HCT116 (cell line): ENCODE results near the gene LRRTM2. TPM values are rescaled to one million over a fixed set of nuclear protein-coding genes. Genes with fewer than 3 reads are reported as not detected.

Experiments used
- ATAC-seq: fragments of 200-7000 bp; cut with Tn5 transposase; 2 replicates; pipeline ENCODE4 v1.9.1; 2020; ENCODE audit warnings: mild to moderate bottlenecking, moderate library complexity
- BruUV-seq: library from RNA; stranded (reverse); fragments of 400-500 nt; replicated peaks from 2 replicates; lab custom pipeline; 2021; lab: Mats Ljungman, UMichigan
- CTCF ChIA-PET: fragments of 300-600 bp; sonication (Branson Sonifier 250); formaldehyde crosslinking; loops from one replicate; lab custom pipeline; 2021; ENCODE audit warnings: antibody characterized with exemption; lab: Charles Lee
- POLR2A ChIA-PET: fragments of 300-600, 350-600 bp; sonication (Branson Sonifier 250); formaldehyde crosslinking; loops from one replicate; lab custom pipeline; 2021; ENCODE audit warnings: antibody characterized with exemption; lab: Charles Lee
- RAD21 ChIA-PET, 2 experiments: fragments of 300-600 bp; sonication (Branson Sonifier 250); formaldehyde crosslinking; loops; one replicate each; lab custom pipeline; 2023; ENCODE audit warnings: low total read pairs in 2 of 2; ENCODE audit not compliant: uncharacterized antibody in 2 of 2, unreplicated experiment in 2 of 2, low non-redundant PET in 1 of 2; lab: Charles Lee
- DNase-seq: peaks from one replicate; pipeline ENCODE4 v3.0.0-alpha.2; 2010; ENCODE audit warnings: low read depth, low spot score
- H2AFZ ChIP-seq: fragments of 200-600 bp; shearing (Covaris generic), sonication (generic); 2 replicates; pipeline ENCODE4 v1.6.1; 2017; ENCODE audit warnings: low read depth, mixed run types, mixed read lengths, antibody characterized with exemption, low read length; ENCODE audit not compliant: poor library complexity, severe bottlenecking
- H3K27ac ChIP-seq: 2 replicates; pipeline ENCODE4 v1.5.1; 2012; ENCODE audit warnings: low read depth, low read length
- H3K27me3 ChIP-seq: fragments of 200-600 bp; sonication (generic); 2 replicates; pipeline ENCODE4 v1.6.1; 2016; ENCODE audit warnings: mixed run types, low read length, mixed read lengths; ENCODE audit not compliant: insufficient read depth
- H3K36me3 ChIP-seq, 2 experiments: fragments of 200-500 bp in 1 of 2; fragments of 200-600 bp in 1 of 2; sonication (Bioruptor generic) in 1 of 2; sonication (generic) in 1 of 2; 2 replicates each; pipeline versions ENCODE4 v1.5.1 to v1.6.1; 2014 to 2016; ENCODE audit warnings: low read length in 2 of 2, inconsistent platforms in 1 of 2, mixed read lengths in 1 of 2, mixed run types in 1 of 2; ENCODE audit not compliant: insufficient read depth in 2 of 2, control insufficient read depth in 1 of 2
- H3K4me1 ChIP-seq, 2 experiments: fragments of 200-600 bp in 1 of 2; sonication (generic) in 1 of 2; 2 replicates each; pipeline versions ENCODE4 v1.5.1 to v1.6.1; 2012 to 2017; ENCODE audit warnings: low read length in 2 of 2, inconsistent platforms in 1 of 2, mild to moderate bottlenecking in 1 of 2, mixed read lengths in 1 of 2, mixed run types in 1 of 2, moderate library complexity in 1 of 2; ENCODE audit not compliant: insufficient read depth in 2 of 2, control insufficient read depth in 1 of 2
- H3K4me2 ChIP-seq: fragments of 200-600 bp; sonication (generic); 2 replicates; pipeline ENCODE4 v1.6.1; 2017; ENCODE audit warnings: mixed run types, low read length, mixed read lengths
- H3K4me3 ChIP-seq, 2 experiments: fragments of 200-600 bp in 1 of 2; sonication (generic) in 1 of 2; replicated peaks in 1 of 2; 2 replicates each; pipeline ENCODE4 v1.5.1; 2011 to 2016; ENCODE audit warnings: low read length in 2 of 2, control low read depth in 1 of 2, low read depth in 1 of 2, mild to moderate bottlenecking in 1 of 2, mixed read lengths in 1 of 2, mixed run types in 1 of 2
- H3K79me2 ChIP-seq: fragments of 200-600 bp; sonication (generic); 2 replicates; pipeline ENCODE4 v1.6.1; 2017; ENCODE audit warnings: mild to moderate bottlenecking, mixed run types, low read length, moderate library complexity, mixed read lengths; ENCODE audit not compliant: insufficient read depth
- H3K9ac ChIP-seq: fragments of 200-600 bp; sonication (generic); 2 replicates; pipeline ENCODE4 v1.6.1; 2016; ENCODE audit warnings: low read length, mixed read lengths
- H3K9me2 ChIP-seq: fragments of 200-600 bp; sonication (generic), shearing (Covaris generic); 2 replicates; pipeline ENCODE4 v1.6.1; 2017; ENCODE audit warnings: mixed run types, mild to moderate bottlenecking, moderate library complexity; ENCODE audit not compliant: insufficient read depth
- H3K9me3 ChIP-seq, 2 experiments: fragments of 200-500 bp in 1 of 2; fragments of 200-600 bp in 1 of 2; sonication (Bioruptor generic) in 1 of 2; sonication (generic) in 1 of 2; 2 replicates each; pipeline ENCODE4 v1.6.1; 2014 to 2017; ENCODE audit warnings: low read length in 2 of 2, mixed read lengths in 2 of 2, inconsistent platforms in 1 of 2, low read depth in 1 of 2, mild to moderate bottlenecking in 1 of 2, mixed run types in 1 of 2, moderate library complexity in 1 of 2; ENCODE audit not compliant: control insufficient read depth in 1 of 2, insufficient read depth in 1 of 2
- H4K20me1 ChIP-seq: fragments of 200-600 bp; sonication (generic), shearing (Covaris generic); 2 replicates; pipeline ENCODE4 v1.6.1; 2017; ENCODE audit warnings: mixed run types, mild to moderate bottlenecking, moderate library complexity; ENCODE audit not compliant: insufficient read depth
- CBX3 ChIP-seq: IDR thresholded peaks from 2 replicates; pipeline ENCODE4 v1.6.1; 2012; ENCODE audit warnings: low read depth
- CEBPB ChIP-seq: IDR thresholded peaks from 2 replicates; pipeline ENCODE4 v1.6.1; 2012; ENCODE audit warnings: low read depth
- EZH2 ChIP-seq: fragments of 200-600 bp; sonication (generic); IDR thresholded peaks from 2 replicates; pipeline ENCODE4 v1.6.1; 2017; ENCODE audit warnings: antibody characterized with exemption, mixed run types
- EZH2phosphoT487 ChIP-seq: fragments of 200-600 bp; IDR thresholded peaks from 2 replicates; pipeline ENCODE4 v1.6.1; 2018; ENCODE audit warnings: antibody characterized with exemption, borderline replicate concordance
- JUND ChIP-seq: IDR thresholded peaks from 2 replicates; pipeline ENCODE4 v1.6.1; 2012
- POLR2A ChIP-seq: IDR thresholded peaks from 2 replicates; pipeline ENCODE4 v1.7.0; 2011; ENCODE audit warnings: borderline replicate concordance; ENCODE audit not compliant: insufficient read depth, insufficient read length; ENCODE audit errors: extremely low read depth
- POLR2AphosphoS5 ChIP-seq: IDR thresholded peaks from 2 replicates; pipeline ENCODE4 v1.6.1; 2011; ENCODE audit warnings: mild to moderate bottlenecking, low read depth, low read length, moderate library complexity
- RAD21 ChIP-seq: IDR thresholded peaks from 2 replicates; pipeline ENCODE4 v1.6.1; 2012; ENCODE audit warnings: low read depth, mild to moderate bottlenecking
- SIN3A ChIP-seq: IDR thresholded peaks from 2 replicates; pipeline ENCODE4 v1.6.1; 2012; ENCODE audit warnings: low read depth
- SP1 ChIP-seq: IDR thresholded peaks from 2 replicates; pipeline ENCODE4 v1.6.1; 2012; ENCODE audit warnings: low read depth
- SRF ChIP-seq: IDR thresholded peaks from 2 replicates; pipeline ENCODE4 v1.6.1; 2012; ENCODE audit warnings: low read depth
- TCF7L2 ChIP-seq: IDR thresholded peaks from 2 replicates; pipeline ENCODE4 v1.7.0; 2011; ENCODE audit warnings: borderline replicate concordance, inconsistent platforms; ENCODE audit not compliant: insufficient read depth, insufficient read length; ENCODE audit errors: extremely low read depth
- ZFX ChIP-seq: fragments of 450-650 bp; IDR thresholded peaks from 2 replicates; pipeline ENCODE4 v1.6.1; 2017
- ZNF274 ChIP-seq: fragments of 200-500 bp; sonication (Bioruptor generic); IDR thresholded peaks from 2 replicates; pipeline ENCODE4 v1.6.1; 2014; ENCODE audit warnings: mild to moderate bottlenecking, low read depth, low read length, inconsistent platforms
- intact Hi-C: fragments of 100-400 bp; cut with micrococcal nuclease; formaldehyde crosslinking; loops from 2 replicates; pipeline ENCODE4 v1.10.0; 2022
- total RNA-seq: library from RNA; stranded (reverse); gene quantifications from one replicate; pipeline ENCODE4 v1.2.1, GENCODE V29; 2021; ENCODE audit not compliant: unreplicated experiment
- TF ChIP-seq, protein P1 (sequence below): IDR thresholded peaks from 2 replicates; pipeline ENCODE4 v1.6.1; 2012; ENCODE audit warnings: low read depth
- TF ChIP-seq, protein P2 (sequence below): IDR thresholded peaks from 2 replicates; pipeline ENCODE4 v1.6.1; 2012

Gene LRRTM2
- total RNA-seq, 1 experiment from 2014 or later = not detected

DNA sequence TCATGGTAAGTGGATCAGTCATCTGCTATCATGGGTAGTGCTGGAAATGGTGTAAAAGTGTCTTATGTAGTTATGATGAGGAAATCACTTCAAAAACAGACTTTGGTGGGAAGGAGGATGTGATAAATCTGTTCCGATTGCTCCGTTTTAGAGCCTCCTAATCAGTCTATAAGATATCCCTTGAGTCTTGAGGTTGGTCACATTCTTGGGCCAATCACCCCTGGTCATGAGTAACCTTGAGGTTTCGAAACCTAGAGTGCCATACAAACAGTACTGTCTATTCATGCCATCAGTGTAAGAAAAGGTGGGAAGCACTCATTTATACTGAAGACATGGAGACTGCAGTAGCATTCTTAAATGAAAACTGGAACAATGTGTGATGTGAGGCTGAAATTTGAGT is 45.8 kb downstream of the LRRTM2 start:
- Histone ChIP-seq H3K27me3 (no peaks in the 10 kb centered on the region), H3K9me2 (no peaks in the 10 kb centered on the region), H3K4me3 (no peak overlapping the region), H3K4me1 (no peaks in the 10 kb centered on the region), H3K9me3 (no peaks in the 10 kb centered on the region), H3K4me2 (no peak overlapping the region), H3K36me3 (peaks cover 25 to 29% of the 10 kb centered on the region in 2 experiments; a peak in 3 of 4 replicates), H3K27ac (no peak overlapping the region), H4K20me1 (peaks cover 12% of the 10 kb centered on the region; the same call in 1 of the 2 replicates), H3K9ac (no peak overlapping the region), H3K79me2 (peaks cover 62% of the 10 kb centered on the region), H2AFZ (no peak overlapping the region)
- TF ChIP-seq SRF (no peak), POLR2AphosphoS5 (no peak), CBX3 (no peak), ZFX (no peak), EZH2phosphoT487 (no peak), SIN3A (no peak), SP1 (no peak), EZH2 (no peak), JUND (no peak), ZNF274 (no peak), TCF7L2 (no peak), POLR2A (no peak), RAD21 (no peak), CEBPB (no peak)
- TF ChIP-seq, protein P1, sequence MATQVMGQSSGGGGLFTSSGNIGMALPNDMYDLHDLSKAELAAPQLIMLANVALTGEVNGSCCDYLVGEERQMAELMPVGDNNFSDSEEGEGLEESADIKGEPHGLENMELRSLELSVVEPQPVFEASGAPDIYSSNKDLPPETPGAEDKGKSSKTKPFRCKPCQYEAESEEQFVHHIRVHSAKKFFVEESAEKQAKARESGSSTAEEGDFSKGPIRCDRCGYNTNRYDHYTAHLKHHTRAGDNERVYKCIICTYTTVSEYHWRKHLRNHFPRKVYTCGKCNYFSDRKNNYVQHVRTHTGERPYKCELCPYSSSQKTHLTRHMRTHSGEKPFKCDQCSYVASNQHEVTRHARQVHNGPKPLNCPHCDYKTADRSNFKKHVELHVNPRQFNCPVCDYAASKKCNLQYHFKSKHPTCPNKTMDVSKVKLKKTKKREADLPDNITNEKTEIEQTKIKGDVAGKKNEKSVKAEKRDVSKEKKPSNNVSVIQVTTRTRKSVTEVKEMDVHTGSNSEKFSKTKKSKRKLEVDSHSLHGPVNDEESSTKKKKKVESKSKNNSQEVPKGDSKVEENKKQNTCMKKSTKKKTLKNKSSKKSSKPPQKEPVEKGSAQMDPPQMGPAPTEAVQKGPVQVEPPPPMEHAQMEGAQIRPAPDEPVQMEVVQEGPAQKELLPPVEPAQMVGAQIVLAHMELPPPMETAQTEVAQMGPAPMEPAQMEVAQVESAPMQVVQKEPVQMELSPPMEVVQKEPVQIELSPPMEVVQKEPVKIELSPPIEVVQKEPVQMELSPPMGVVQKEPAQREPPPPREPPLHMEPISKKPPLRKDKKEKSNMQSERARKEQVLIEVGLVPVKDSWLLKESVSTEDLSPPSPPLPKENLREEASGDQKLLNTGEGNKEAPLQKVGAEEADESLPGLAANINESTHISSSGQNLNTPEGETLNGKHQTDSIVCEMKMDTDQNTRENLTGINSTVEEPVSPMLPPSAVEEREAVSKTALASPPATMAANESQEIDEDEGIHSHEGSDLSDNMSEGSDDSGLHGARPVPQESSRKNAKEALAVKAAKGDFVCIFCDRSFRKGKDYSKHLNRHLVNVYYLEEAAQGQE = no peak
- TF ChIP-seq, protein P2, sequence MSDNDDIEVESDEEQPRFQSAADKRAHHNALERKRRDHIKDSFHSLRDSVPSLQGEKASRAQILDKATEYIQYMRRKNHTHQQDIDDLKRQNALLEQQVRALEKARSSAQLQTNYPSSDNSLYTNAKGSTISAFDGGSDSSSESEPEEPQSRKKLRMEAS = no peak
- DNase-seq (no peak), ATAC-seq (no peak)
- TSS peak; percentile 10 for BruUV-seq
- ChIA-PET RAD21 (no interaction called here), CTCF (no interaction called here), POLR2A (no interaction called here)
- intact Hi-C loops = loop anchor here (5.0 kb wide), 1 partner anchor 187 kb away; no protein-coding TSS in a partner anchor
